HG03521 (cell line): Measurements from ENCODE around the gene SPI1.
"Not testable (repeated sequence)": the region's sequence is repeated elsewhere in the genome, so short reads cannot be mapped to it uniquely, and the experiment has no call there.

Source experiments
- ATAC-seq: cut with Tn5 transposase; IDR thresholded peaks from one replicate; pipeline ENCODE4 v1.9.1; 2021; ENCODE audit warnings: mild to moderate bottlenecking, moderate library complexity; ENCODE audit not compliant: unreplicated experiment

The SPI1 gene

DNA sequence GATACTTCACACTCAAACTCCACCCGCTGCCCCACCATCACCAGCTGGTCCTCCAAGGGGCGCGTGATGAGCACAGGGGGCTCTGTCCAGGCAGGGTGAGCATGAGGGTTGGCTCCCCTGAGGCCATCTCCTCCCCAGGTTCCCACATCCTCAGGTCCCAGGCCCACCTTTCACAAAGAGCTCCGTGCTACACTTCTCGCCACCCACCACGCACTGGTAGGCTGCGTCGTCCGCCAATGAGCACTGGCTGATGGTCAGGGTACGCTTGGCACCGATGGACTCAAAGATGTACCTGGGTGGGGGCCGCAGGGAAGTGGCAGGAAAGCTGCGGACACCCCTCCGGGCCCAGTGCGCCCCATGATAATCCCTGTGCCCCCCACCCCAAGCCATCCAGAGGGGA lies 35.5 kb downstream of the SPI1 start:
- ATAC-seq, result no peak

- no peak for ATAC-seq
These were observed 36.1 kb downstream of the SPI1 start for GRCh38 chr11:47342036-47342803.

GRCh38 chr11:47340980-47341775 lies 37.2 kb downstream of the SPI1 start:
- ATAC-seq, result no peak

GRCh38 chr11:47340010-47340409 lies 38.3 kb downstream of the SPI1 start:
- no peak for ATAC-seq

GRCh38 chr11:47338396-47339241 lies 39.7 kb downstream of the SPI1 start:
- no peak for ATAC-seq

DNA sequence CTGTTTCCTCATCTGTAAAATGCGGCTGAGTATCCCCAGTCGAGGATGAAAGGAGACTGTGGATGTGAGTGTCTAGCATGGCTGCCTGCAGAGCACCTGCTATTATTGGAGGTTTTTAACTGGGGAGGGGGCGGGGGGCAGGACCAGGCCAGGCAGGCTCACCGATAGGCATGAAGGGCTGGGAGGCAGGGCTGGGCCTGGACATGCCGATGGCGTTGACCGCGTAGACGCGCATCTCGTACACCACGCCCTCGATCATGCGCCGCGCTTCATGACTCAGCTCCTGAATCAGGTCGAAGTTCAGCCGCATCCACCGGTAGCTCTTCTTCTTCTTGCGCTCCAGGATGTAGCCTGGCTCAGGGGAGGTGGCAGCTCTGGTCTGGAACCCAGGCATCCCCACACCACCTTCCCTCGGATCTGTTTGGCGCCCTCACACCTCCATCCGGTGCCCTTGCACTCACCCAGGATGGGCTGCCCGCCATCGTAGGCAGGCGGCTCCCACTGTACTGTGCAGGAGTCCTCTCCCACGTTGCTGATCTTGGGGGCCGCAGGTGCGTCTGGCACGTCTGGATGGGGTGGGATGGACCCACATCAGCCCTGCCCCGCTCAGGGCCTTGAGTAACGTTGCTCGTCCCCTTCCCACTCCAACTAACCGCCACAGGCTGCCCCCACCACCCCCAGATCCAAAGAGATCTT lies 41.0 kb downstream of the SPI1 start:
- ATAC-seq, result no peak

- ATAC-seq, result no peak
These were observed 41.8 kb downstream of the SPI1 start for GRCh38 chr11:47336595-47336994.

DNA sequence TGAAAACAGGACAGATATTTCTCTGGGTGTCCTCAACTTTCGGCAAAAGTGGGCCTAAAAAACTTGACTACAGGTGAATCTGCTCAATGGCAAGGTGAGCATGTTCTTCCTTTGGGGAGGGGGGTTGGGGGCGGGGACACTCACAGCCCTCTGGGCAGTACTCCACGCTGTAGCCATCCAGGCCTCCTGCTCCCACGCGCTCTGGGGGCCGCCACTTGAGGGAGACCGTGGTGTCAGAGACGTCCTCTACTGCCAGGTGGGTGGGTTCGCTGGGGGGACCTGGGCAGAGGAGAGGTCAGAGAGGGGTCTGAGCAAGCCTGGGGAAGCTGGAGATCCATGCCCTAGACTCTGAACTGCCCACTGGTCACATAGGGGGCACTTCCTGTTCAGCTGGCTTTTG lies 42.6 kb downstream of the SPI1 start:
- ATAC-seq, result no peak

- not testable (repeated sequence) for ATAC-seq
These were observed 43.5 kb downstream of the SPI1 start for GRCh38 chr11:47334699-47335411.

DNA sequence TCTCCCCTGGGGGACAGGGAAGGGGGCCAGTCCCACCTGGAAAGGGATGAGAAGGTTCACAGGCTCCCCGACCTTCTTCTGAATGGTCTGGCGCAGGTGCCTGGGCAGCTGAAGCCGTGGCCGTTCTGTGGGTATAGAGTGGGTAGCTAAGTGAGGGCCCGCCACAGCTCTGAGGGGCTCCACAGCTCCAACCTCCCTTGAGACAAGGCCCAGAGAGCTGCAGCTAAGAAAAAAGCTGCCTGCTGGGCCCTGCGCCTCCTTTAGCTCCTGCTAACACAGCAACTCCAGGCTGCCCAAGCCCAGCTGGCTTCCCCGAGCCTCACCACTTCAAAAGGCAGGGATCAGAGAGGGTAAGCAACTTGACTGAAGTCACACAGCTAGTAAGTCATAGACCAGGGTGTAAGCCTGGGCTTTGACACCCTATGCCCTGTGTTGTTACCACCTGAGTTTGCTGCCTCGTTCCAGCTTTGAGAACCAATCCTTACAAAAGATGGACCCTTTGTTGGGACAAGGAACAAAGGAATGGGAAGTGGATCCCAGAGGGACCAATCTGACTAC lies 44.4 kb downstream of the SPI1 start:
- no peak for ATAC-seq

DNA sequence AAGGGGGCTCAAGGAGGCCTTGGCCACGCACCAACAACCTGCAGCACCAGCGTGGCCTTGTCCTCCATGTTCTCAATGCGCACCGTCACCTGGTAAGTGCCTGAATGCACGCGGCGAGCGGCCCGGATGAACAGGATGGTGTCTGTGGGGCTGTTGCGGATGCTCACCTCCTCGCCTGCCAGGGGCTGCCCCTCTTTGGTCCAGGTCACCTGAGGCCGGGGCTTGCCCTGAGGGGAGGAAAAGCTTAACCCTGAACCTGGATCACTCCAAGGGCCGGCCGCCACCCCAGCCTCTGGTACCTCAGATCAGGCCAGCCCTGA lies 44.9 kb downstream of the SPI1 start:
- ATAC-seq, result no peak

- no peak for ATAC-seq
These were observed 45.4 kb downstream of the SPI1 start for GRCh38 chr11:47332791-47333525.

DNA sequence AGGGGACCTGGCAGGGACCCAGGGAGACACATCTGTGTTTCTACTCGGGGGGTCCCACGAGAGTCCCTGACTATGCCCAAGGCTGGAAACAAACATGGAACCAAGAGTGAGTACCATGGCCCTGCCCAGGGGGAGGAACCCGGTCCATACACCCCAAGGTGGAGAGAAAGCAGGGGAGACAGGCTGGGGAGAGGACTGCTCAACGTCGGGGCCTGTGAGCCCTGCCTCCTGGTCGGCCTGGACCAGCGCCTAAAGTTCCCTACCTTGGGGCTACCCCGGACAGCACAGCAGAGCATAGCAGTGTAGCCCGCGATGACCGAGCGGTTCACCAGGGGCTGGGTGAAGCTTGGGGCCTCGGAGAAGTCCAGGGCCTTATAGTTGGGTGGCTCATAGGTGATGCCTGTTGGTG lies 46.0 kb downstream of the SPI1 start:
- ATAC-seq, result no peak

DNA sequence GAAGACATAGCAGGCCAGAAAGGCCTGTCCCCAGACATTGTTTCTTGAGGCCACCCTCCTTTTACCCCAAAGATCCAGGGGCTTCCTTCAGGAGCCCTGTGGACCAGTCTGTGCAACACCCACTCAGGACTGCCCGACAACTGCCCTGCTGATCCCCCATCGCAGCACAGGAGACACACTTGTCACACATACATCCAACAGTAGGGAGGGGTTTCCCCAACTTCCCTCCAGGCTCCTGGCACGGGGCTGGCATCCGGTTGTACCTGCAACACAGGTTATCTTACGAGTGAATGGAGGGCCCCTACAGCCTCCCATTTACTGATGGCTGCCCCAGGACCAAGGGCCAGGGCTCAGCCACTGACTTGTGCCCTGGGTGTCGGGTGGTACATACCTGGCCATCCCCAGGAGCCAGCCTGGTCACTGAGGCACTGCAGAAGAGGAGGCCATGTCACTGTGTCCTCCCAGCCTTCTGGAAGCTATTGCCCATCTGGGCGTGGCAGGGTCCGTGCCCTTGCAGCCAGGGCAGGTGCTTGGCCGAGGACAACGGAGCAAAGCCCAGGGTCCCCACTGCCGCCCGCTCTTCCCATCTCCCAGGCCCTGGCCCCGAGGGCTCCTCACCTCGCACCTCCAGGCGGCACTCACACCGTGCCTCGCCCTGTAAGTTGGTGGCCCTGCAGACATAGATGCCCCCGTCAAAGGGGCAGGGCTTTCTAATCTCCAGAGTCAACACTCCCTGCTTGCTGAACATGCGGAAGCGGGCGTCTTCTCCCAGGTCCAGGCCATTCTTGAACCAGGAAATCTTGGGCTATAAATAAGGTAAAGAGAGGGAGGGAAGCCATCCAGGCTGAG lies 46.7 kb downstream of the SPI1 start:
- ATAC-seq, result no peak

- ATAC-seq, result no peak
These were observed 48.1 kb downstream of the SPI1 start for GRCh38 chr11:47329987-47330931.

- ATAC-seq, result no peak
These were observed 48.8 kb downstream of the SPI1 start for GRCh38 chr11:47329431-47329986.
